Inferior parietal cortex (tissue), 1 donor: ENCODE results near the gene SGCA.

ENCODE experiments used
- DNase-seq: peaks from one replicate; pipeline ENCODE4 v3.0.0-alpha.2; 2016; ENCODE audit errors: extremely low spot score

SGCA gene

DNA sequence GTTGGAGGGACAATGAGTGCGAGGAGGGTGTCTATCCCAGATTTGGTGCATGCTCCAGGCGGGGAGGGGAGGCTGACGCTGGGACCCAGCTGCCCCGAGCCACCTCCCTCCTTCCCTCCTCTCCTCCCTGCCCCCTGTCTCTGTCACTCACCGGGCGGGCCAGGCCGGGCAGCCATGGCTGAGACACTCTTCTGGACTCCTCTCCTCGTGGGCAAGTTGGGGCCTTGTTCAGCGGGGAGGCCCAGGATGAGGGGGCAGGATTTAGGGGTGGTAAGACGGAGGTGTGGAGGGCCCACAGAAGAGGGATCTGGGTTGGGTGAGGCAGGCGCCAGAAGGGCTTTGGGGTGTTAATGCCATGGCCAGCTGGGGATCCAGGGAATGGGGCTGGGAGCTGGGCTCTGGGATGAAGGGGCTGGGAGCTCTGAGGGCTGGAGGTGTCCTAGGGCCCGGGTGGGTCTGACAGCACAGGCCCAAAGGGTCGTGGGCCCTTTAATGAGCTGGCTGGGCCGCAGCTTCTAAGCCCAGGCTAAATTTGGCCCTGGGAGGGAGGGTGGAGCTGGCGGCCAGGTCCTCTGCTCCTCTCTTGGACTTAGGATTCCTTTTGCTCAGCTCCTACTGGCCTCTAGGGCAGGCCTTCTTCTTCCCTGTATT is at the start of gene SGCA:
Gene SGCA, plus strand, starts transcription at position 139 of the 651 bp plus-strand sequence. Its CDS starts 36 bp downstream, at position 175.
- no peak for DNase-seq

DNA sequence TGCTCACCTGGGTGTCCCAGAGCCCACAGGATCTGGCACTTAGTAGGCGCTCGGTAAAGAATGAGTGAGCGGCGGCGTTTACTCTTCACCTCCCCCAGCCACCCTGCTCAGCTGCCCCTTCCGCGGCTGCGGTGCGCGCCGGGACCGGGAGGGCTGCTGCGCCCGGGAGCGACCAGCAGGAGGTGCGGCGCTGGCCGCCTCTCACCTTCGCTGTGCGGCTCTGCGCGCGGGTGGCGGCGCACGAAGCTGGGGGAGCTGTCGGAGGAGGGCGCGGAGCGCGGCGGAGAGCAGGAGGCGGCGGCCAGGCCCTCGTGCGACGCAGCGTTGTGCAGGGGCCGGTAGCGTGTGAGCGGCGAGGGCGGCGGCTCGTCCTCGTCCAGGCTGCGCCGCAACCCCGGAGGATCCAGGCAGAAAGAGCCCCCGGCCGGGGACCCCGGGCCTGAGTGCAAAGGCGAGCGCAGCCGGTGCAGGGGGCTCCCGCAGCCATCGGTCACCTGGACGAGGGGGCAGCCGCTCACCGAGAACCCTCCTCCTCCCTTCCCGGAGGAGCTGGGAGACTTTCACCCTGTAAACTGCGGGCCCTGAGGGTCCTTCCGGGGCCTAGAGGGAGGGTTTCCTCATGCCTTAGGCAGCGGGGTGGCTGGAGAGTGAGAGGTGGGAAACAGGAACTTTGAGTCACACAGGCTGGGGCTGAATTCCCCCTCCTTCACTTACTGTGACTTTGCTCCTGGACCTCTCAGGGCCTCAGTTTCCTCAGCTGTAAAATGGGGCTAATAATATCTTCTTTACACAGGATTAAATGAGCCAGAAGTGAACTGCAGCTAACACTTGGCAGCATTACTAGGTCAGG is 48.4 kb upstream of the SGCA start:
- no peak for DNase-seq

DNA sequence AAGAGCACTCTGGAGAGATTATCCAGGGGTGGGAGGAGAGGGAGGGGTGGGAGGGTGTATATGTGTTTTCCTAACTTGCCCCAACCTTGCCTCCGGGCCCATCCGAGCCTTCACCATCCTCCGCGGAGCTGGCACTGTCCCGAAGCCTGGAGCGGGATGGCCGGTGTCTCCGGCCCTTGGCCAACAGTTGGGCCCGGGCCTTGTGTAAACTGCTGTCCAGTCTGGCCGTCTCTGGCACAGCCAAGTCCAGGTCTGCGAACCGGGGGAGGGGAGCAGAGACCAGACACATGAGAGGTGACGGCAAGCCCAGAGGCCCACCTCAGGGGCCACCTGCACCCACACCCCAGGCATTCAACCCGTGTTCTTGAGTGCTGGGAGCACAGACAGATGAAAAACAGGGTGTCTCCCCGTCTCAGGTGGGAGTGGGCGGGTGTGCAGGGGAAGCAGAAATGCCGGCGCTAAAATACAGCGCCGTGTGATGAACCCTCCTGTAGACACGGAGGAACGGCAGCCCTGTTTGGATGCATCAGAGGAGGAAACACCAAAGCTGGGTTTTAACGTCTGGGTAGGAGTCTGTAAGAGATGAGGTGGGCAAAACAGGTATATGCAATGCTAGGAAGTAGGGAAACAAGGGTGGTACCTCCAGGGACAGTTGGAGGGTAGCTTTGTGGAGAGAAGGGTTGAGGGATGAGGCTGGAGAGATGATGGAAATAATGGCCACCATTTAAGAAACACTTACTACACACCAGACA is 47.6 kb upstream of the SGCA start:
- DNase-seq: no peak

- DNase-seq: no peak
Measured at GRCh38 chr17:50118828-50119218, 47.0 kb upstream of the SGCA start.

- DNase-seq: no peak
Measured at GRCh38 chr17:50120475-50121253, 45.1 kb upstream of the SGCA start.

DNA sequence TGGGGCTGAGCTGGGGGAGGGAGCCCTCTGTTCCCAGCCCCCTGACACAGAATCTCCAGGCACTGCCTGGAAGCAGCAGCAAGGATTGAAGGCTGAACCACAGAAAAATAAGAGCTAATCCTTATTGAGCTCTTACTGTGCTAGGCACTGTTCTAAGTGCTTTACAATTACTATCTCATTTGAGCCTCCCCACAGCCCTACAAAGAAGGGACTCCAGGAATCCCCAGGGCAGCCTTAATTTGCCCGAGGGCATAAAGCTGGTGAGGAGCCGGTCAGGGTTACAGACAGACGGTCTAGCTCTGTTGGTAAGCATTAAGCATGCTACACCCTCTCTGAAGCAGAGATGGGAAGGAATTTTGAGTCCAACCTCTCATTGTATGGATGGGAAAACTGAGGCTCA is 42.9 kb upstream of the SGCA start:
- DNase-seq: no peak

GRCh38 chr17:50123649-50124349 is 42.0 kb upstream of the SGCA start:
- DNase-seq: no peak

DNA sequence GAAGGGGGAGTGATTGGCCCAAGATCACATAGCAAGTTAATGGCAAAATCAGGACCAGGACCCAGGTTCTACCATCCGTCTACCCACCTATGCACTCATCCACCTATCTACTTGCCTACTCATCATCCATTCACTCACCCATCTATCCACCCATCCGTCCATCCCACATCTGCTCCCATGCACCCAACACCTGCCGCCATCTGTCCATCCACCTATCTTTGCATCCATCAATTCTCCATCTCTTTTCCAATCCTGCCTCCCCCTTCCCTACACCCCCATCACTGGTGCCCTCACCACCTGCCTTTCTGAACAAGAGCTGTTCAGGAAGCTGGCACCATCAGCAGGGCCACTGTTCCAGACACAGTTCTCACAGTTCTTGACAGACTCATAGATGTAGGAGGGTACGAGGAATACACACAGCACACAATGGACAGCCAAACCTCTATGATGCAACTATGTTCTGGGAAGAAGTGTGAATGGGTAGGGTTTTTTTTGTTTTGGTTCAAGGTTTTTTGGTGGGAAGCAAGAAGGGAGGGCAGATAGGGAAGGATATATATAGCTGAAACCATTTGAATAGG is 40.3 kb upstream of the SGCA start:
- DNase-seq: peak; percentile 38

GRCh38 chr17:50127697-50128361 is 38.0 kb upstream of the SGCA start:
- no peak for DNase-seq

DNA sequence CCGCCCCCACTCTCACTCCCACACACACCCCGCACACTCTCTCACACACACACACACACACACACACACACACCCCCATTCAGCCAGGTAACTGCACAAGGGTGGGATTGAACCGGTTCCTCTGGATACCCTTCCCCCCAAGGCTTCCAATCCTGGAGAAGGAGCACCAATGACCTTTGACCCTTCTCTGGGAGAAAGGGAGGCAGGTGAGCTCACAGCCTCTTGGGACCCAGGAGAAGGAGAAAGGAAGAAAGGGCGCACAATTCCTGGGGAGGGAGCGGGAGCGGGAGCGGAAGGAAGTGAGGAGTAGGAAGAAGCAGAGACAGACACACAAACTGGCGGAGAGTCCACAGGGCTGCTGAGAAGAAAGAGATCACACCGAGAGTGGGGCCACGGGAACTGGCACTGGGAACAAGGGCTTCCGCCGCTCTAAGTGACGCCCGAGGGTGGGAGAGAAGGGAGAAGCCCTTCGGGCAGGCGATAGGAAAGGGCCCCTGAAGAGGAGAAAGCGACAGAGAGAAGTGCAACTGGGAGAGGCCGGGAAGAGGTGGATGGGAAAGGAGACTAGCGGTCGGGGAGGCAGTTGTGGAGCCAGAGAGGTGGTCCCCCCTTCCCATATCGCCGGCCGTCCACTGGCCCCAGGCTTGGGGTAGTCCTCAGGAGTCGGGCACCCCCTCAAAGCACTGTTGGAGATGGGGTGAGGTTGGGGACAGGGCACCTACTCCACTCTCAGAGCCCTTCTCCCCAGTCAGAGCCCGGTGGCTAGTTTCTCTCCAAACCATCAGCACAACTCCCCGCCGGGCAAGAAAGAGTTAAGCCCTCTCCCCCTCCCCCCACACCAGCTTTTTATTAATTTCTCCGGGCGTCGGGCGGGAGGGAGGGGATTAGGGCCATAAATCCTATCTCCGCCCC is 37.1 kb upstream of the SGCA start:
- DNase-seq: no peak

DNA sequence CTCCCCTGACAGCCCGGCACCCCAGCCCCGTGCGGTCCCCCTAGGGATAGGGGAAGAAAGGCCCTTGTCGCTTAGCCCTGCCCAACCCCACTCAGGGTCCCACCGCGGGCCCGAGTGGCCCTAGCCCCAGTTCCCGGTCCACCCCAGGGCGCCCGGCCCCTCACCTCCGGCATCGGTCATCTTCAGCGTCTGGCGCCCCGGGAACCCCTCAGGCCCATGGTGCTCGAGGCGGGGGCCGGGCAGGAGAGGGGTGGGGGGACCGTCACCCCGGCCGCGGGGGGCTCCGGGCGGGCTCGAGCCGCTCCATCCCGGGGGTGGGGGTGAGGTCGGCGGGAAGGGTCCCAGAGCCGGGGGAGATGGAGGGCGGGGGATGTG is 36.5 kb upstream of the SGCA start:
- no peak for DNase-seq

GRCh38 chr17:50129728-50130558 is 35.9 kb upstream of the SGCA start, which contains the start of gene SAMD14:
SAMD14 (minus strand) TSS chr17:50130160; CDS start chr17:50124959, 5,201 bp downstream.
- no peak for DNase-seq

GRCh38 chr17:50130559-50131305 is 35.1 kb upstream of the SGCA start:
- no peak for DNase-seq

DNA sequence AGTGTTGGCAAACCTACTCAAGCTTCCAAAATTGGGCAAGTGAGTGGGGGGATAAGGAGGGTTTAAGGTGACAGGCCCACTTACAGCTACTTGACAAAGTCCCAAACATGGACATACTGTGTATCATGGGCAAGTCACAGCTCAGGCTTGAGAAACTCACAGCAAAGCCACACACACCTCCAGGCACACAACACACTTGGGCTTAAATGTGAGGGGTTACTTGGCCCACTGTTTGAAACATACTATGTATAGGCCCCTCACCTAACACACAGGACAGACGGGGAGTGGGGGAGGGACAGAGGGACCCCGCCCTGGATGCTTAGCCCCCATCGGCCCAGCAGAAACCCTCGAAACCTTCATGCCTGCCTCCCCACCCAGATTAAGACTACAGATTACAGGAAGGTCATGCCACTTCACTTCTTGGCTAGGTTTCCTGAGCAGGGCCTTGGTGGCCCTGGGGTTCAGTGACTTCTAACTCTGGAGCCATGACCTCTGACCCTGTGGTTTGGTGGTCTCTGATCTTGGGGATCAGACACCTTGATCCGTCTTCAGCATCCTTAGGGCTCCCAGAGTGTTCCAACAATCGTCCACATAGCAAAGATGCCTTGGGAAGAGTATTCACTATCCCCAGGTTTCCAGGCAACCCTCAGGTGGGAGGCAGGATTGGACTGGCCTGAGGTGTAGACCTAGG is 33.6 kb upstream of the SGCA start:
- DNase-seq: no peak

GRCh38 chr17:50133028-50133768 is 32.6 kb upstream of the SGCA start:
- no peak for DNase-seq

DNA sequence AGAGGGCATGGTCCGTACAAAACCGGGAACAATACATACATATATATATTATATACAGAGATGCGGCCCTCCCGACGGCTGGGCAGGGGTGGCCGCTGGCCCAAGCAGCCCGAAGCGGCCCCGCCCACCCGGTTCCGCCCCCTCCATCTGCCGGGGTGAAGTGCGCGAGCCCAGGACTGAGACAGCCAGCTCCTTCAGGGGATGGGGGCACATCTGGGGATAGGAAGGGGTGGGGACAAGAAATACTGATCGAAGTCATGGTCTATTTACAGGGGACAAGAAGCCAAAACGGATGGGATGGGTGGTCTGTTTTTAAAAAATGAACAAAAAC is 32.1 kb upstream of the SGCA start:
- DNase-seq: no peak
